ENCODE results near the gene PDCD7.
"Not testable (repeated sequence)": the region's sequence is repeated elsewhere in the genome, so short reads cannot be mapped to it uniquely, and the experiment has no call there.

PDCD7 gene, protein sequence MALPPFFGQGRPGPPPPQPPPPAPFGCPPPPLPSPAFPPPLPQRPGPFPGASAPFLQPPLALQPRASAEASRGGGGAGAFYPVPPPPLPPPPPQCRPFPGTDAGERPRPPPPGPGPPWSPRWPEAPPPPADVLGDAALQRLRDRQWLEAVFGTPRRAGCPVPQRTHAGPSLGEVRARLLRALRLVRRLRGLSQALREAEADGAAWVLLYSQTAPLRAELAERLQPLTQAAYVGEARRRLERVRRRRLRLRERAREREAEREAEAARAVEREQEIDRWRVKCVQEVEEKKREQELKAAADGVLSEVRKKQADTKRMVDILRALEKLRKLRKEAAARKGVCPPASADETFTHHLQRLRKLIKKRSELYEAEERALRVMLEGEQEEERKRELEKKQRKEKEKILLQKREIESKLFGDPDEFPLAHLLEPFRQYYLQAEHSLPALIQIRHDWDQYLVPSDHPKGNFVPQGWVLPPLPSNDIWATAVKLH

GRCh38 chr15:65133548-65134200 lies at the start of gene PDCD7:
Gene PDCD7, minus strand, starts transcription at chr15:65133808. Its CDS starts 27 bp downstream, at chr15:65133781.
- DNase-seq (ENCODE audit: low read depth in 2 of 2, low spot score in 1 of 2), result peak; percentile 64

DNA sequence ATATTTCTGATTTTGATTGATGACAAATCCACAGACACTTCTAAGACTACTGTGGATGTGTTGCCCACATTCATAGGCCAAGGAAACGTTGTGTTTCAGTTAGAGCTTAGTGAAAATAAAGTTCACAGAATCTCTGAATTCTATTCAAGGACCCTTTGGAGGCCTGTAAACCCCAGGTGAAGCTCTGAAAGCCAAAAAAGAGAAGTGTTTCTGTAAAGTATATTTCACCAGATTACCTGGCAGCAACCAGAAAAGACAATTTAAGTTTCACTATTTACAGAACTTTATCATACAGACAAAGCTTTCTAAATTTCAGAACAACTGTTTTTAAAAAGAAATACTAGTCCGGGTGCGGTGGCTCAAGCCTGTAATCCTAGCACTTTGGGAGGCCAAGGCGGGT lies 48.9 kb upstream of the PDCD7 start:
- DNase-seq (ENCODE audit: low read depth in 2 of 2, low spot score in 1 of 2), result no peak

- DNase-seq (ENCODE audit: low read depth in 2 of 2, low spot score in 1 of 2), result not testable (repeated sequence)
Measured at GRCh38 chr15:65181582-65182353, 48.2 kb upstream of the PDCD7 start.

- DNase-seq (ENCODE audit: low read depth in 2 of 2, low spot score in 1 of 2), result no peak
Measured at GRCh38 chr15:65180167-65180566, 46.6 kb upstream of the PDCD7 start.

DNA sequence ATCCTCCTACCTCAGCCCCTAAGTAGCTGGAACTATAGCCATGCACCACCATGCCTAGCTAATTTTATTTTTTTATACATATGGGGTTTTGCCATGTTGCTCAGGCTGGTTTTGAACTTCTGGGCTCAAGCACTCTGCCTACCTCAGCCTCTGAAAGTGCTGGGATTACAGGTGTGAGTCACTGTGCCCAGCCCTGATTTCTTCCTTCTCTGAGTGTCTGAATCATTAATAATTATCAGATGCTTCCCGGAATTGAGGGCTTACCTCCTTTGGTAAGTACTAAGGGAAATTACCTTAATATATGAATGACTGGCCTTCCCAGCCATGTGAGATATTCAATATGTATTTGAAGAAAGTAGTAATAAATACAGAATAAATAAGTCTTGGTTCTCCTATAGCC lies 44.3 kb upstream of the PDCD7 start:
- DNase-seq (ENCODE audit: low read depth in 2 of 2, low spot score in 1 of 2), result no peak

- no peak for DNase-seq (ENCODE audit: low read depth in 2 of 2, low spot score in 1 of 2)
Measured at GRCh38 chr15:65176056-65176455, 42.4 kb upstream of the PDCD7 start.

DNA sequence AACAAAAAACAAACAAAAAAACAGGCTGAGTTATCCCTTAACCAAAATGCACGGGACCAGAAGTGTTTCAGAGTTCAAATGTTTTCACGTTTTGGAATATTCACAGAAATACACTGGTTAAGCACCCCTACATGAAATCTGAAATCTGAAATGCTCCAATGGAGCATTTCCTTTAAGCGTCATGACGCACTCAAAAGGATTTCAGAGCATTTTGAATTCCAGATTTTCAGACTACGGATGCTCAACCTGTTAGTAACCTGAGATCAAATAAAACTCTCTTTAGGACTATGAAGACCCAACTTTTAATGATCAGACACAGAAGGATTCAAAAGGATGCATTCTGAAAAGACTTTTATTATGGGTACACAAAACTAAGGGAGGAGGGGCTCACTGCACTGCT lies 41.9 kb upstream of the PDCD7 start:
- no peak for DNase-seq (ENCODE audit: low read depth in 2 of 2, low spot score in 1 of 2)

GRCh38 chr15:65174509-65174908 lies 40.9 kb upstream of the PDCD7 start:
- DNase-seq (ENCODE audit: low read depth in 2 of 2, low spot score in 1 of 2), result no peak

GRCh38 chr15:65172531-65172930 lies 38.9 kb upstream of the PDCD7 start:
- no peak for DNase-seq (ENCODE audit: low read depth in 2 of 2, low spot score in 1 of 2)

DNA sequence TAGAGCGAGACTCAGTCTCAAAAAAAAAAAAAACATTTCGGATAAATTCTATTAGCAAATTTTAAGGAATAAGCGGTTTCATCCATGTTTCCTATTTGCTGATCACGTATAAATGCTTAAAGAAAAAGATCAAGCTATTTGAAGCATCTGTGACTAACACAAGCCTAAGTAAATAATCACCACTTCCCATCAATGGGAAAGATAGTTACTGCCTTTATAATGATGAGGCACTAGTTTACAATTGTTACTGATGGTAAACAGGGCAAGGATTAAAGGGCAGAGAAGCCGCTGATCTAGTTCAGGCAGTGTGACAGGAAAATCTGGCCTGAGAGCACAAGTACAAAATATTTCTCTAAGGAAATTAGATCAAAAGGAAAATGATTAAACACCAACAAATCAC lies 37.8 kb upstream of the PDCD7 start:
- no peak for DNase-seq (ENCODE audit: low read depth in 2 of 2, low spot score in 1 of 2)

DNA sequence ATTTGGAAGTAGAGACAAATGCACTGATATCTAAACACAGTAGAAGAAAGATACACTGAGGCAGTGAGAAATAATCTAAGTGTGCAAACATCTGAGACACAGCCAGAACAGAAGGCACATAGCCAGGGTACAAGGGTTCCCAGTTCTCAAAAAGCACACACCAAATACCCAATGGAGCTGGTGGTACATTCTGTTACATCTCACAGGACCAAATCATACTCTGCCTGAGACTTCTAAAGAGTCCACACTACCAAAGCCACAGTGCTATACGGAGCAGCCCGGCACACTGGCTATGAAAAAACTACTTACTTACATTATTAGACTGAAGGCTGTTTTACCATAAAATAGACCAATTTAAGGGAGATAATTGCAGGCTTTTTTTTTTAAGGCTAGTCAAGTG lies 32.3 kb upstream of the PDCD7 start:
- no peak for DNase-seq (ENCODE audit: low read depth in 2 of 2, low spot score in 1 of 2)

DNA sequence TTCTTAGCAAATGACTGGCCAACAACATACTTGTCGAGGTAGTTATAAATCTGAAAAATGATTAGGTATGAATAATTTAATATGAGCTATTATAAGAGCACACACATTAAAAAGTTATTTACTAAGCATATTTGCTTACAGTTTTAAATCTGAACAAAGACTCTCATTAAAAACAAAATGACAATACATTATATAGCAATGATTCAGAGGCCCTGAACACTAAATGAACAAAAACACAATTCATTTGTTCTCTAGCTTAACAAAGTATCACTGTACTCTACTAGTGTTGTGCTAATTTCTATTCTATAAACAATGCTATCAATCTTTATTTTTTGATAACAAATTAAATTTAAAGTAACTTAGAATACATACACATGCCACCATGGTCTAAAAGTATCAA lies 30.5 kb upstream of the PDCD7 start:
- no peak for DNase-seq (ENCODE audit: low read depth in 2 of 2, low spot score in 1 of 2)

GRCh38 chr15:65163041-65163440 lies 29.4 kb upstream of the PDCD7 start:
- DNase-seq (ENCODE audit: low read depth in 2 of 2, low spot score in 1 of 2), result no peak

- DNase-seq (ENCODE audit: low read depth in 2 of 2, low spot score in 1 of 2), result no peak
Measured at GRCh38 chr15:65156692-65157091, 23.1 kb upstream of the PDCD7 start.

DNA sequence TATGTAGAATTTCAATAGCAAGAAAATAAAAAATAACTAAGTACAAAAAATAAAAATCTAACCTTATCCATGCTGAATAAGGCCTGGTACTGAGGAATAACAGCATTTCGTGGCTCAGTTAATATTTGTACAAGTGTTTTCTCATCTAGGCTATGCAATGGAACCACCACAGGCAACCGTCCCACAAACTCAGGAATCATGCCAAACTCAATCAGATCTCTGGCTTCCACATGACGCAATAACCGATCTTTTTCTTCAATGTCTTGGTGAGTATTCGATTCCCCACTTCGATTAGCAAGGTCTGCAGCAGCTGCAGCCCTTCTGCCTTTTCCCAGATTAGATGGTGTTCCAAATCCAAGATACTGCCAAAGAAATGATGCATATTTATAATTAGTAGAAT lies 21.1 kb upstream of the PDCD7 start:
- DNase-seq (ENCODE audit: low read depth in 2 of 2, low spot score in 1 of 2), result no peak

- DNase-seq (ENCODE audit: low read depth in 2 of 2, low spot score in 1 of 2), result no peak
Measured at GRCh38 chr15:65147902-65148301, 14.3 kb upstream of the PDCD7 start.

- DNase-seq (ENCODE audit: low read depth in 2 of 2, low spot score in 1 of 2), result no peak
Measured at GRCh38 chr15:65146438-65146837, 12.8 kb upstream of the PDCD7 start.

DNA sequence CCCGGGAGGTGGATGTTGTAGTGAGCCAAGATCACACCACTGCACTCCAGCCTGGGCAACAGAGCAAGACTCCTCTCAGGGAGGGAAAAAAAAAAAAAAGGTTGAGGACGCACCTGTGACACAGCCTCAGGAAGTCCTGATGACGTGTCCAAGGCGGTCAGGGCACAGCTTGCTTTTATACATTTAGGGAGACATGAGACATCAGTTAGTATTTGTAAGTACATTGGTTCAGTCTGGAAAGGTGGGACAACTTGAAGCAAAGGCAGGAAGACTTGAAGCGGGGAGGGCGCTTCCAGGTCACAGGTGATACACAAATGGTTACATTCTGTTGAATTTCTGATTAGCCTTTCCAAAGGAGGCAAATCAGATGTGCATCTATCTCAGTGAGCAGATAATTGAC lies 5.0 kb upstream of the PDCD7 start:
- not testable (repeated sequence) for DNase-seq (ENCODE audit: low read depth in 2 of 2, low spot score in 1 of 2)

DNA sequence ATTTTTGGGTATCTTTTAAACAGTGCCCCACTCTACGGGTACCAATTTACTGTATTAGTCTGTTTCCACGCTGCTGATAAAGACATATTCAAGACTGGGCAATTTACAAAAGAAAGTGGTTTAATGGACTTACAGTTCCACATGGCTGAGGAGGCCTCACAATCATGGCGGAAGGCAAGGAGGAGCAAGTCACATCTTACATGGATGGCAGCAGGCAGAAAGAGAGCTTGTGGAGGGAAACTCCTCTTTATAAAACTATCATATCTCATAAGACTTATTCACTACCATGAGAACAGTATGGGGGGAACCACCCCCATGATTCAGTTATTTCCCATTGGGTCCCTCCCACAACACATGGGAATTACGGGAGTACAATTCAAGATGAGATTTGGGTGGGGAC lies 4.3 kb upstream of the PDCD7 start:
- not testable (repeated sequence) for DNase-seq (ENCODE audit: low read depth in 2 of 2, low spot score in 1 of 2)

GRCh38 chr15:65137089-65137488 lies 3.5 kb upstream of the PDCD7 start:
- DNase-seq (ENCODE audit: low read depth in 2 of 2, low spot score in 1 of 2), result not testable (repeated sequence)

GRCh38 chr15:65134538-65134937 lies 930 bp upstream of the PDCD7 start:
- no peak for DNase-seq (ENCODE audit: low read depth in 2 of 2, low spot score in 1 of 2)
